HG03060 (cell line): Measurements from ENCODE around the gene VAV2.

Source experiments
- ATAC-seq: cut with Tn5 transposase; IDR thresholded peaks from one replicate; pipeline ENCODE4 v1.9.1; 2021; ENCODE audit warnings: low read depth, moderate number of reproducible peaks; ENCODE audit not compliant: unreplicated experiment

VAV2 gene

GRCh38 chr9:133828338-133828997 lies 163.7 kb downstream of the VAV2 start:
- ATAC-seq, result no peak

GRCh38 chr9:133826289-133827085 lies 165.6 kb downstream of the VAV2 start:
- no peak for ATAC-seq

- ATAC-seq, result no peak
These were observed 166.4 kb downstream of the VAV2 start for GRCh38 chr9:133825555-133826218.

- no peak for ATAC-seq
These were observed 167.3 kb downstream of the VAV2 start for GRCh38 chr9:133824802-133825186.

GRCh38 chr9:133824106-133824801 lies 167.9 kb downstream of the VAV2 start:
- ATAC-seq, result no peak

GRCh38 chr9:133823189-133824105 lies 168.7 kb downstream of the VAV2 start:
- no peak for ATAC-seq

- ATAC-seq, result peak; percentile 32
These were observed 169.6 kb downstream of the VAV2 start for GRCh38 chr9:133822430-133823065.

- ATAC-seq, result no peak
These were observed 170.3 kb downstream of the VAV2 start for GRCh38 chr9:133821601-133822429.

GRCh38 chr9:133819923-133820322 lies 172.2 kb downstream of the VAV2 start:
- ATAC-seq, result no peak

- ATAC-seq, result no peak
These were observed 173.7 kb downstream of the VAV2 start for GRCh38 chr9:133818444-133818843.

- no peak for ATAC-seq
These were observed 176.3 kb downstream of the VAV2 start for GRCh38 chr9:133815781-133816180.

GRCh38 chr9:133814586-133815208 lies 177.4 kb downstream of the VAV2 start:
- ATAC-seq, result no peak

GRCh38 chr9:133813749-133814585 lies 178.2 kb downstream of the VAV2 start:
- ATAC-seq, result no peak

GRCh38 chr9:133812941-133813748 lies 179.0 kb downstream of the VAV2 start:
- no peak for ATAC-seq

- ATAC-seq, result no peak
These were observed 179.9 kb downstream of the VAV2 start for GRCh38 chr9:133812077-133812868.

GRCh38 chr9:133811471-133811870 lies 180.7 kb downstream of the VAV2 start:
- ATAC-seq, result no peak
